Measurements from ENCODE around the gene DEPDC7.

- TF ChIP-seq CTCF (IDR thresholded peaks at IDR 0.05; ENCODE audit: control extremely low read depth in 1 of 3, insufficient read depth in 1 of 3, low read depth in 1 of 3, low read length in 3 of 3) (no peak), GABPA (IDR thresholded peaks at IDR 0.05; ENCODE audit: borderline replicate concordance, insufficient read depth, low read length) (no peak), RXRA (IDR thresholded peaks at IDR 0.05; ENCODE audit: insufficient read depth, low read depth, low read length) (no peak), POLR2A (IDR thresholded peaks at IDR 0.05; ENCODE audit: control extremely low read depth in 1 of 2, low read depth in 2 of 2, low read length in 2 of 2) (no peak), POLR2AphosphoS5 (IDR thresholded peaks at IDR 0.05; ENCODE audit: low read depth, low read length) (no peak), SP1 (IDR thresholded peaks at IDR 0.05; ENCODE audit: low read depth, low read length) (no peak), POU5F1 (IDR thresholded peaks at IDR 0.05; ENCODE audit: low read depth, low read length) (no peak)
Observed at GRCh38 chr11:33044285-33044756, 28.6 kb downstream of the DEPDC7 start.

Measured in H1 (cell line).